GM18873 (cell line): Measurements from ENCODE around the gene ARL8B.

Experiments
- ATAC-seq: cut with Tn5 transposase; IDR thresholded peaks from one replicate; pipeline ENCODE4 v1.9.1; 2021; ENCODE audit warnings: mild to moderate bottlenecking, moderate library complexity, moderate number of reproducible peaks; ENCODE audit not compliant: unreplicated experiment, low FRiP score

The ARL8B gene

DNA sequence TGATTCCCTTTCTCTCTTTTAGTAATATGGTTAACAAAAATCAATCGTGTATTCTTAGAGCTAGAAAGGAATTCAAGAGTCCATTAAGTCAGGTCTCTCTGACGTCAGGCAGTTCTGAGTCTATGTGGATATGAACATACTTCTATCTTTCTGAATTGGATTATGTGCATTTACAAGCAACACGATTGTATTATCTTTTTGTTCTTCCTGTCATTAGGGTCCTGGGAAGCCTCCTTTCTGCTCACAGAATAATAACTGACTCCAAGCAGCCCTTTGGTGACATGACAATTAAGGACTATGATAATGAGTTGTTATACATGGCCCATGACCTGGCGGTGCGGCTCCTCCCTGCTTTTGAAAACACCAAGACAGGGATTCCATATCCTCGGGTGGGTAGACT, 79.4 kb downstream of the ARL8B start:
- ATAC-seq, result no peak

- ATAC-seq, result no peak
Observed at GRCh38 chr3:5202222-5202621, 80.1 kb downstream of the ARL8B start.

DNA sequence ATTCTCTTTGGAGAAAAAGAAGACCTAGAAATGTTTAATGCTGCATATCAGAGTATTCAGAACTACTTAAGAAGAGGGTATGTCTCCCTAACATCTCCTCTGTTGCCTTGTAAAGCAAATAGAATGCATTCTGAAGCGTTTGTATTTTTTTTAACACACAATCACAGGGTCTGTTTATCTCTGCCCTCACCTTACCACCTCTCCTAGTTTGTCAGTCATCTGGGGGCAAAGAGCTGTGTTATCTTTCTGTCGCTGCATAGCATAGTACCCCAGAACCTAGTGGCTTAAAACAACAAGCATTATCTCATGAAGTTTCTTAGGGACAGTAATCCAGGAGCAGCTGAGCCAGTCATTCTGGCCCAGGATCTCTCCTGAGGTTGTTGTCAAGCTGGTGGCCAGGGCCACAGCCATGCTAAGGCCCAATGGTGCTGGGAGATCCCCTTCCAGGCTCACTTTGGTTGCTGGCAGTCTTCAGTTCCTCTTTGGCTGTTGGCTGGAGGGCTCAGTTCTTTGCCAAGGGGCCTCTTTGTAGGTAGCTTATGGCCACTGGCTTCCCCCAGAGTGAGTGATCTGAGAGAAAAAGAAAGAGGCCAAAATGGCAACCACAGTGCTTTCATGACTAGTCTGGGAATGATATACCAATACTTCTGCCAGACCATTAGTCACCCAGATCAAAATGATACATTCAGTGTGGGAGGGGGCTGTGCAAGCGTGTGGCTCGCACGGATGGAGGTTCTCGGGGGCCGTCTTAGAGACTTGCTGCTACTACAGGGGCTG, 83.3 kb downstream of the ARL8B start:
- peak; percentile 99 for ATAC-seq

- no peak for ATAC-seq
Observed at GRCh38 chr3:5210926-5211325, 88.8 kb downstream of the ARL8B start.

DNA sequence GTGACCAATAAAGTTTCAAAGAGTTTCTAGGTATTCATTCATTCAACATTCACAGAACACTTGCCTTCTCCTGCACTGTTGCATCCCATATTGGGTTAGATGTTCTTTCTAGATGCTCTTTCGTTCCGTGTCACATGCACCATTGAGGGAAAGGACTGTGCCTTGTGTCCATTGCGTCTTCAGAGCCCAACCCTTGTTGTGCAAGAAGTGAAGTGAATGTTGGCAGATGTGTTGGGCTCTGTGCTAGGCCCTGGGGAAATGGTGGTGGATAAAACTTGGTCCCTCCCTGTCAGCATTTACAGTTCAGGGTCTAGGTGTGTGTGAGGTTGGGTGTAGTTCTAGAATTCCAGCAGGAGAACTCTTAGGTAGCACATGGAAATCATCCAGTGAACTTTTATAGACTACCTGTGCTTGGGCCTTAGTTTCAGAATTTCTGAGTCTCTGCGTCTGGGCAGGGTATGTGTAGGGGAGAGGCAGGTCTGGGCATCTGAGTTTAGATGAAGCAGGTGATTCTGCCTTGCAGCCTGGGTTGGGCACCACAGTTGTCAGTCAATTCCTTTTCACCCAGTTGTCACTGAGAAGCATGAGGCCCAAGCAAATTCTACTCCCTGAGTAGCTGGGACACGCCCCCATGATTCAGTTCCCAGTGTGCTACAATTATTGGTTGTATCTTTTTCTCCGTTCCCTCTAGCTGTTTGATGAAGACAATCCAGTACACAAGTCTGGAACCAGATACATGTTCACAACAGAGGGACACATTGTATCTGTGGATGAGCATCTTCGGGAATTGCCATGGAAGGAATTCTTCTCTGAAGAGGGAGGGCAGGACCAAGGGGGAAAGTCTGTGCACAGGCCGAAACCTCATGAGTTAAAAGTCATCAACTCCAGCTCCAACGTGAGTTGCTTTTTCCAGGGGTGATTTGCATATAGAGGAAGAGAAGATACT, 90.8 kb downstream of the ARL8B start:
- no peak for ATAC-seq

- no peak for ATAC-seq
Observed at GRCh38 chr3:5213574-5213966, 91.5 kb downstream of the ARL8B start.

DNA sequence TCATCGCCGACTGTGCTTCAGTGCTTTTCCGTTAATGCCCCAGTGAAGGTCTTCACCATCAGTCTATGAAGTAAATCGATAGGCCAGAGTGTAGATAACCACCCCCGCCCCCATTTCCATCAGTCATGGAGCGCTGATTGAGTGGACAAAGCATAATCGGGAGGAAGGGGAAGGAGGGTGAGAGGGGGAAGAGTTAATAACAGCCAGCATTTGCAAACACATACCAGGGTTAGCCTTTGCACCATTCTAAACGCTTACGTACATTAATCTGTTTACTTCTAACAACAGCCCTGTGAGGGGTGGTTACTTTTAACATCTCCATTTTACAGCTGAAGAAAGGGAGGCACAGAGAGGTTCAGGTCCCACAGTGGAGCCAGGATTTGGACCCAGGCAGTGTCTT, 92.3 kb downstream of the ARL8B start:
- no peak for ATAC-seq

GRCh38 chr3:5217824-5218595, 95.9 kb downstream of the ARL8B start:
- ATAC-seq, result no peak

- no peak for ATAC-seq
Observed at GRCh38 chr3:5218815-5219214, 96.7 kb downstream of the ARL8B start.

DNA sequence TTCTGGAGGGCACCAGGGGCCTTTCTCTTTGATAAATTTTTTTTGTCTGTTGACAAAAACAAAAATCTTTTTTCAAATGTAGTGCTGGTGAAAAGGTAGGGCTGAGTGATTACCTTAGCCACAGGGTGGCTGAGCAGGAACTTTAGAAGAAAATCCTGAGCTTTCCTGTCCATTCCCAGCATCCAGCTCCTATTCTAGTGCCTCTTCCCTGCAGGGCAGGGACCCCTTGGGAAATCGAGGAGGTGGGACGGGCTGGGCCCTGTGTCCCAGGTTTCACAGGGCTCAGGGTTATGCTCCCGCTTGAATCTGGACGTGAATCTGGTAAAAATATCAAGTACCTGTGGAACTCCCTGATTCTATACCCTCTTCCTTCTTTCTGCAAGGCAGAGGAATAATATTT, 97.1 kb downstream of the ARL8B start:
- no peak for ATAC-seq

GRCh38 chr3:5220193-5220592, 98.1 kb downstream of the ARL8B start:
- no peak for ATAC-seq

- no peak for ATAC-seq
Observed at GRCh38 chr3:5220667-5221431, 98.8 kb downstream of the ARL8B start.

GRCh38 chr3:5221701-5222100, 99.6 kb downstream of the ARL8B start:
- ATAC-seq, result no peak

- ATAC-seq, result no peak
Observed at GRCh38 chr3:5222283-5223005, 100.4 kb downstream of the ARL8B start.

GRCh38 chr3:5226783-5227182, 104.7 kb downstream of the ARL8B start:
- ATAC-seq, result no peak

DNA sequence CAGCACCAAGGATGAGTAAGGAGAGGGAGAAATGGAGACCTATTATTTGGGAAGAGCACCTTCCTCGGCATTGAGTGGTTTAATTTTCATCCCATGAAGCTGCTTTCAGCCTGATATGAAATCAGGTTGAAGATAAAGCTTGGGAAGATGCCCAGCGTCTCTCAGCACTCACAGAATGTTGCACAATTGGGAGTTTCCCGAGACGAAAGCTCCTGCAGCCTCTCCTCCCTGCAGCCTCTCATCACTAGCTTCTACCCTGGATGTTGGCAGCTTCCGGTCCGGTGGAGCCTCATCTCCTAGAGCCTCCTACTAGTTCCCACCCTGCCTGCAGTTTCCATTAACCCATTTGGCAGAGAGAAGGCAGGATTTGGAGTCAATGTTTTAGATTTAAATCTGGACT, 105.7 kb downstream of the ARL8B start:
- no peak for ATAC-seq

DNA sequence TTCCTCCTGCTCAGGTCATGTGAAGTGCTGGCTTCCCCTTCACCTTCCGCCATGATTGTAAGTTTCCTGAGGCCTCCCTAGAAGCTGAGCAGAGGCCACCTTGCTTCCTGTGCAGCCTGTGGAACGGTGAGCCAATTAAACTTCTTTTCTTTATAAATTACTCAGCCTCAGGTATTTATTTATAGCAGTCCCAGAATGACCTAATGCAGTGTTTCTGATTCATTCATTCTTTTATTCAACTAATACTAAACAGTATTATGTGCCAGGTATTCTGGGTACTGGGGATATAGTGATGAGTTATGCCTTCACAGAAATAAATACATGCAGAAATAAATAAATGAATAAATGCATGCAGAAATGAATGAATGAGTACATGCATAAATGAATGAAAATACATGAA, 107.3 kb downstream of the ARL8B start:
- no peak for ATAC-seq
